Keratinocyte (primary cell): Measurements from ENCODE around the gene PPP1R14B. TPM values are rescaled to one million over a fixed set of nuclear protein-coding genes. Genes with fewer than 3 reads are reported as not detected.

Experiments
- DNase-seq: peaks from one replicate; pipeline ENCODE4 v3.0.0-alpha.2; 2011; ENCODE audit warnings: low read depth, missing footprints, low spot score
- FAIRE-seq: peaks from 2 replicates; lab custom pipeline; 2011; peaks lifted over from hg19 to GRCh38; lab: Jason Lieb, UNC
- H2AFZ ChIP-seq: 2 replicates; pipeline ENCODE4 v1.6.0; 2012; ENCODE audit warnings: low read length, control low read depth, inconsistent platforms; ENCODE audit not compliant: control insufficient read depth
- H3K27ac ChIP-seq: 2 replicates; pipeline ENCODE4 v1.5.1; 2011; ENCODE audit warnings: low read length; ENCODE audit not compliant: control insufficient read depth, insufficient read depth
- H3K27me3 ChIP-seq: 3 replicates; pipeline ENCODE4 v1.6.0; 2011; ENCODE audit warnings: low read length; ENCODE audit not compliant: control insufficient read depth, insufficient read depth; ENCODE audit errors: extremely low read depth
- H3K36me3 ChIP-seq, 2 experiments: 2 replicates in 1 of 2; 3 replicates in 1 of 2; pipeline ENCODE4 v1.5.1; 2011; ENCODE audit warnings: low read length in 2 of 2, mild to moderate bottlenecking in 1 of 2; ENCODE audit not compliant: control insufficient read depth in 2 of 2, insufficient read depth in 2 of 2; ENCODE audit errors: extremely low read depth in 1 of 2
- H3K4me1 ChIP-seq: 3 replicates; pipeline ENCODE4 v1.5.1; 2011; ENCODE audit warnings: low read length; ENCODE audit not compliant: control insufficient read depth, insufficient read depth; ENCODE audit errors: extremely low read depth
- H3K4me2 ChIP-seq: 3 replicates; pipeline ENCODE4 v1.6.0; 2011; ENCODE audit warnings: low read depth, low read length; ENCODE audit not compliant: control insufficient read depth, insufficient read depth; ENCODE audit errors: extremely low read depth
- H3K4me3 ChIP-seq, 3 experiments: fragments of 200-600 bp in 1 of 3; sonication (generic) in 1 of 3; 2 replicates in 2 of 3; 3 replicates in 1 of 3; pipeline ENCODE4 v1.5.1; 2011 to 2016; ENCODE audit warnings: low read length in 3 of 3, mild to moderate bottlenecking in 3 of 3, control low read depth in 2 of 3, inconsistent platforms in 1 of 3, low read depth in 1 of 3, mixed read lengths in 1 of 3, mixed run types in 1 of 3, moderate library complexity in 1 of 3; ENCODE audit not compliant: control insufficient read depth in 2 of 3, insufficient read depth in 2 of 3; ENCODE audit errors: extremely low read depth in 1 of 3
- H3K79me2 ChIP-seq: 2 replicates; pipeline ENCODE4 v1.6.0; 2012; ENCODE audit warnings: low read length; ENCODE audit not compliant: control insufficient read depth, insufficient read depth
- H3K9ac ChIP-seq: 3 replicates; pipeline ENCODE4 v1.6.0; 2011; ENCODE audit warnings: low read length; ENCODE audit not compliant: control insufficient read depth, insufficient read depth; ENCODE audit errors: extremely low read depth
- H3K9me1 ChIP-seq: 3 replicates; pipeline ENCODE4 v1.6.0; 2011; ENCODE audit warnings: low read length; ENCODE audit not compliant: control insufficient read depth, insufficient read depth; ENCODE audit errors: extremely low read depth
- H3K9me3 ChIP-seq: 2 replicates; pipeline ENCODE4 v1.5.1; 2012; ENCODE audit warnings: low read depth, low read length; ENCODE audit not compliant: control insufficient read depth
- H4K20me1 ChIP-seq: 3 replicates; pipeline ENCODE4 v1.6.0; 2011; ENCODE audit warnings: low read length; ENCODE audit not compliant: control insufficient read depth, insufficient read depth; ENCODE audit errors: extremely low read depth
- CTCF ChIP-seq, 3 experiments: IDR thresholded peaks in 1 of 3; conservative IDR thresholded peaks in 1 of 3; optimal IDR thresholded peaks in 1 of 3; 2 replicates in 2 of 3; 3 replicates in 1 of 3; pipeline versions ENCODE3 to v1.5.1; 2011; ENCODE audit warnings: low read length in 3 of 3, mild to moderate bottlenecking in 3 of 3, moderate library complexity in 2 of 3, control low read depth in 1 of 3, inconsistent platforms in 1 of 3; ENCODE audit not compliant: insufficient read depth in 2 of 3; ENCODE audit errors: extremely low read depth in 1 of 3
- EZH2 ChIP-seq: IDR thresholded peaks from one replicate; pipeline ENCODE4 v1.6.1; 2012; ENCODE audit warnings: inconsistent platforms, mild to moderate bottlenecking, low read length, moderate library complexity
- dilution Hi-C: fragments of 300-500 bp; cut with MboI; formaldehyde crosslinking; loops from one replicate; pipeline ENCODE4 v1.7.0; 2020; ENCODE audit warnings: low sequenced_read_pairs; ENCODE audit not compliant: extremely low pct_ligation_motif_present
- polyA plus RNA-seq, 5 experiments: library from polyadenylated mRNA; depleted of rRNA in 3 of 5; stranded (reverse) in 3 of 5; stranded (forward) in 1 of 5; unstranded in 1 of 5; fragments of >200 nt; gene quantifications; 1 replicate in 1 of 5; 2 replicates in 3 of 5; 3 replicates in 1 of 5; pipeline versions ENCODE4 v1.2.1 to v1.2.3, GENCODE V29; 2011 to 2012; ENCODE audit warnings: missing spikeins in 2 of 5, low read depth in 1 of 5, low replicate concordance in 1 of 5

PPP1R14B gene
- polyA plus RNA-seq, 1 donor (not counting 4 experiments of a cell fraction or from before 2014, with no cell fraction given): 208 TPM

GRCh38 chr11:64265176-64266160 lies 18.7 kb upstream of the PPP1R14B start:
- Histone ChIP-seq H3K36me3 (peaks cover 35 to 62% of the 10 kb centered on the region in 2 experiments), H3K9ac (no peak overlapping the region), H3K27me3 (no peaks in the 10 kb centered on the region), H3K4me1 (peaks cover 53% of the 10 kb centered on the region), H3K4me3 (no peak overlapping the region), H2AFZ (no peak overlapping the region), H3K9me1 (no peaks in the 10 kb centered on the region), H3K27ac (no peak overlapping the region), H4K20me1 (no peaks in the 10 kb centered on the region), H3K79me2 (no peaks in the 10 kb centered on the region), H3K4me2 (no peak overlapping the region), H3K9me3 (no peaks in the 10 kb centered on the region)
- FAIRE-seq (no peak), DNase-seq (no peak)
- dilution Hi-C loops: no loop called here
- TF ChIP-seq EZH2 (no peak), CTCF (optimal IDR thresholded peaks at IDR 0.05 in 1 of 3, IDR thresholded peaks at IDR 0.05 in 1 of 3, conservative IDR thresholded peaks at IDR 0.05 in 1 of 3; ENCODE audit: extremely low read depth in 1 of 3, insufficient read depth in 2 of 3, low read length in 3 of 3) (no peak)

- no peak for FAIRE-seq
- Histone ChIP-seq H3K4me1 (peaks cover 45% of the 10 kb centered on the region), H3K9ac (no peak overlapping the region)
These were observed 17.7 kb upstream of the PPP1R14B start for GRCh38 chr11:64264371-64264852.

More at GRCh38 chr11:64264371-64264852, 17.7 kb upstream of the PPP1R14B start:
- Histone ChIP-seq H2AFZ (no peak overlapping the region), H3K9me3 (no peaks in the 10 kb centered on the region), H4K20me1 (no peaks in the 10 kb centered on the region), H3K79me2 (peaks cover 2% of the 10 kb centered on the region), H3K4me3 (no peak overlapping the region), H3K36me3 (peaks cover 41 to 70% of the 10 kb centered on the region in 2 experiments), H3K9me1 (peaks cover 2% of the 10 kb centered on the region), H3K27me3 (no peaks in the 10 kb centered on the region), H3K4me2 (no peak overlapping the region), H3K27ac (no peak overlapping the region)
- dilution Hi-C loops: no loop called here
- no peak for TF ChIP-seq CTCF (optimal IDR thresholded peaks at IDR 0.05 in 1 of 3, IDR thresholded peaks at IDR 0.05 in 1 of 3, conservative IDR thresholded peaks at IDR 0.05 in 1 of 3; ENCODE audit: extremely low read depth in 1 of 3, insufficient read depth in 2 of 3, low read length in 3 of 3)
- TF ChIP-seq EZH2: no peak
- no peak for DNase-seq
